GM19324 (cell line): ENCODE results near the gene DDX18.

ENCODE experiments used
- ATAC-seq: cut with Tn5 transposase; IDR thresholded peaks from one replicate; pipeline ENCODE4 v1.9.1; 2021; ENCODE audit warnings: mild to moderate bottlenecking, moderate library complexity; ENCODE audit not compliant: unreplicated experiment, low FRiP score

Gene DDX18

DNA sequence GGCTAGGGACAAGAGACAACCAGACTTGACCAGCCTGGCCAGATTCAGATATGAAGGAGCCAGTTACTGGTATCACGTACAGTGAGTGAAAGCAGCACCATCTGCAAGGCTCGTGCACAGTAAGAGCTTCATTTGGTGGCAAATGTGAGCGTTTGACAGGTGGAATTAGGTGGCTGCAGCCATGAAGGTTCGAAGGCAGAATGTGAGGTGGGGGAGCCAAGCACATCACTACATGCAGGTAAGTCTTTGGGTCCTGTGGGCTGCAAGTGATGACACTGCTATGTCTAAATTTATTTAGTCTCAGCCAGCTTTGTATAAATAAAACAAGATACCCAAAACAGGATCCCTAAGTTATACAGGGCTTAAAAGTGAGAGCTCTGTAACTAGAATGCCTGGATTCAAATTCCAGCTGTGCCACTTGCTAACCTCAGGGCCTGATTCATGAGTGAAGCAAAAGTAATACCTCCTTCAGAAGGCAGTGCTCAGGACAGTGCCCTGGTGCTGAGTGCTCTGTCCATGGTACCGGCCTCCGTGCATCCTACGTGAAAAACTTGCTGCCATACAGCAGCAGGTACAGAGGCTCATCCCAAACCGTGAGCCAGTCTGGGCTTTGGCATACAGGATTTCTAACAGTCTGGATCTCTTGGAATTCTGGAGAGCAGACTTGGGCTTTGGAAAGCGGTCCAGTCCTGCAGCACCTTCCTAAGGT lies 18.6 kb downstream of the DDX18 start:
- no peak for ATAC-seq

DNA sequence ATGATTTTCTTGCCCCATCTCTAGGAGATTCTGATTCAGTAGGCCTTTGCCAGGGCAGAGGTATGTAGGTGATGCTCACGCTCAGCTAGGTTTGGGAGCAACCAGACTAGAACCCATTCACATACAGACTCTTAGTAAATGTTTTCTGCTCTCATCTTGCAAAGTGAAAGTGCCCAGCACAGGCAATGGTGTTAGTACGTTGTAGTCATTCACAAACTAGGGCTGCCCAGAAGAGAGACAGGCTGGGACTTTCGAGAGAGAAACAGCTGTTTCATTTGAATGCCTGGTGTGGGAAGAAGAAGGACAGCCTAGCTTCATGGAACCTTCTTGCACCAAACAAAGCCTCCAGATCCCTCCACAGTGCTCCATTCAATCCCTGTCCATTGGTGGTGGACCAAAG lies 19.4 kb downstream of the DDX18 start:
- no peak for ATAC-seq

DNA sequence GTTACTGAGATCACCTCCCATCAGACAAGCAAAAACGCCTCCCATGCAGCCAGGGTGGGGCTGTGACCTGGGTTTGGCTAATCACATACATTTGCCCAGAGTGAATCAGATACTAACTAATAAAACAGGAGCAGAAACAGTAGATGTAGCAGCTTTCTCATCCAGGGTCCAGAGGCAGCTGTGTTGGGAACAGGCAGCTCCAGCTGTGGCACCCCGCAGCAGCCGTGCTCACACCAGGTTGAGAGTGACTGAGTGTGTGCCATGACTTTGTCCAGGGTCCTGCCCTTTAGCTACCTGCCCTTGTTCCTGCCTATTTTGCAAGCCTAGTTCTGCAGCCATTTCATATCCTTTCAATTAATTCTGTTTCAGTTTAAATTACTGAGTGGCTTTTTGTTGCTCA lies 20.5 kb downstream of the DDX18 start:
- no peak for ATAC-seq

DNA sequence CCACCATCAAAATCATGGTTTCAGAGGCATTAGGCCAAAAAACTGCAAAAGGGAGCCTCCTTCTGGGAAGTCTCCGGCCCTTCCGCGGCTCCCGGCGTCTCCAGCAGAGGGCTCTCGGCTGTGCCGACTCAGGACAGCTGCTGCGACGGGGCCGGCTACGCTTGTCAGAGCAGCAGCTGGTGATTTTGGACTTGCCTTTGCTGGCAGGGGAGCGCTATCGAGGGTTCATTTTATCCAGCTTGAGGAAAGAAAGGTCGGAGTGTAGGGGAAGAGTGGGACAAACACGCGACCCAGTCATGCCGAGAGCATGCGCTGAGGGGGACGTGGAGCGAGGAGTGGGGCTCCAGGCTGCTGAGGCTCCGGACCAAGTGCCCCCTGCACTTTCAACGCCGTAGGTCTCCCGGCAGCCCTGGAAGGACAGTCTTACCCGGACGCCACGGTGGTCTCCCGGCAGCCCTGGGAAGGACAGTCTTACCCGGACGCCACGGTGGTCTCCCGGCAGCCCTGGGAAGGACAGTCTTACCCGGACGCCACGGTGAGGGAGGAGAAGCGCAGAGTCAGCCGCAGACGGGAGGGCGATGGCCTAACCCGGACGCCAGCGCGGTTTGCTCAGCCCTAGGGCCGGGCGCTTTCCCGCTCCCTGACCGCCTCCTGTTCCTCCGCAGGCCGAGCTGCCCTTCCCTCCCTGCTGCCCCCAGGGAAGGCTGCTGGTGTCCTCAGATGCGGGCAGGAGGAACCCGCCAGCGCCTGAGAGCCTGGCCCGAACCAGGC lies 21.7 kb downstream of the DDX18 start:
- ATAC-seq: no peak

GRCh38 chr2:117845304-117845703 lies 30.8 kb downstream of the DDX18 start:
- no peak for ATAC-seq

GRCh38 chr2:117850015-117850414 lies 35.5 kb downstream of the DDX18 start:
- no peak for ATAC-seq

GRCh38 chr2:117850461-117850860 lies 36.0 kb downstream of the DDX18 start:
- no peak for ATAC-seq

- ATAC-seq: no peak
These were observed 37.5 kb downstream of the DDX18 start for GRCh38 chr2:117851969-117852368.

DNA sequence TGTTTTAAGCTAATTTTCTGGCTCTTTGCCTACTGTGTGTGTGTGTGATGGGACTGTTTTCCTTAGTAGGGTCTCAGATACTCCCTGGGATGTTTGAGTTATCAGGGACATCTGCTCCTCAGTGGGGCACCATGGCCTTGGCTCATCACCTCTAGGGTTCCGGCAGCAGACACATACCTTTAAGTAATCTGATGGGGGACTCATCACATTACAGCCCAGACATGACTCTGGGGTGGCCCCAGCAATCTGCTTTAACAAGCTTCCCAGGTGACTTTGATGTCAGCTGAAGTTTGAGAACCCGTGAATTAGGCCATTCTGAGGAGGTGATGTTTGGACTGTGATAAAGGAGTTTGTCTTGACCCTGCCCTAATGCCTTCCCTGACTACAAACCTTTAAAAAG lies 38.8 kb downstream of the DDX18 start:
- ATAC-seq: no peak

- no peak for ATAC-seq
These were observed 39.4 kb downstream of the DDX18 start for GRCh38 chr2:117853873-117854272.

DNA sequence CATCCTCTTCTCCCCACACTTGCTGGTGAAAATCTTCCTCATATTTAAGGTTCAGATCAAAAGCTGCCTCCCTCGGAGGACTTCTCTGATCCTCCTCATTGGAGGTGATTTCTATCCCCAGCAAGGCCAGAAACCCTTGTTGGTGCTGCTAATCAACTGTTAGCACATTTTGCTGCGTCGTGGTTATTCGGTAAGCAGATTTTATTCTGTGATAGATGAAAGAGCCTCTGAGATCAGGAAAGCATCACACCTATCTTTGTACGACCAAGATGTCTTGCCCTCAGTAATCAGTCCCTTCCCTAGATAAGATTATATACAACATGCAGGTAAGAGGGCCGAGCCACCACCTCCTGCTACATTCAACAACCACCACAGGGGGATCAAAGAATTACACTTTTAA lies 40.1 kb downstream of the DDX18 start:
- ATAC-seq: no peak

- no peak for ATAC-seq
These were observed 41.4 kb downstream of the DDX18 start for GRCh38 chr2:117855886-117856285.

DNA sequence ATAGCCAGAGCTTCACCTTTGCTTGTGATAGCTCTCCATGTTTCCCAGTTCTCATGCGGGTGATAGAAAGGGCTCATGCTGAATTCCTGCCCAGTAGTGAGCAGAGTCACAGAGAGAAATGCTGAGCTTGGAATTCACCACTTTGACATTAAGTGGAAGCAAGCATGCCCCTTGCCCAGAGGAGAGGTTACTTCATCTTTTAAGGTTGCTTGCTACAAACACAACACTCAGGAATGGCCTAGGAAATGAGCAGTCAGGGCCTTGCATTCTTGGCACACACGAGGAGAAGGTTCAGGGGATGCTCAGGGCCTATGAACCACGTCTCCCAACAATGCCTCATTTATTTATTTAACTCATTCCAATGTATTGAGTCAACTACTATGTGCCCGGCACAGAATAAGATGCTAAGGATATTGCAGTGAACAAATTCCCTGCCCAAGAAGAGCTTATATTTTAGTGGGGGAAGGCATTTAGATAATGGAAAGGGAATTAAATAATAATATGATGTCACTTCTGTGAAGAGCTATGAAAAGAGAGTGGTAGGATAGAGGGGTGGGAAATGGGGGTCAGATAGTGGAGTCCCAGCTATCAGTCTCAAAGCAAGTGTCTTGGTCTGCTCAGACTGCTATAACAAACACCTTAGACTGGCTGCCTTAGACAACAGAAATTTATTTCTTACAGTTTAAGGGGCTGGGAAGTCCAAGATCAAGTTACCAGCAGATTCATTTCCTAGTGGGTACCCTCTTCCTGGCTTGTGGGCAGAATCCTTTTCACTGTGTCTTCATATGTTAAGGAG lies 42.1 kb downstream of the DDX18 start:
- ATAC-seq: no peak

DNA sequence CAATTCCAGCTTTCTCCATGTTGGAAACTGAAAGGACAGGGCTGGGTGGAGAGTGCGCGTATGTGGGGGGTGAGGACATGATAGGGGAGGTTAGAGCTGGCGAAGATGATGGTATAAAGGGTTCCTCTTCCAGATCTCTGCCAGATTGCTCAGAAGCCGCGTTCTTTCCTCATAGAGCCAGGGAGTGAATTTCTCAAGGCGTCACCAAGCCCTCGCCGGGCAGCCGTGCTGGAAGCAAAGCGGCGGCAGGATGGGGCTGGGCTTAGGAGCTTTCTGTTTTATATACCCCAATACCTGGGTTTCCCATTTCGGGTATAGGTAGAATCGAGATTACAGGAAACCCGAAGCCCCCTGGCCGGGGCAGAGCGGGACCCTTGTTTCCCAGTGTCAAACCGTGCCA lies 43.8 kb downstream of the DDX18 start:
- no peak for ATAC-seq

- no peak for ATAC-seq
These were observed 44.5 kb downstream of the DDX18 start for GRCh38 chr2:117858892-117859531.

GRCh38 chr2:117859532-117859911 lies 45.0 kb downstream of the DDX18 start:
- ATAC-seq: no peak

- ATAC-seq: no peak
These were observed 45.6 kb downstream of the DDX18 start for GRCh38 chr2:117859924-117860647.

DNA sequence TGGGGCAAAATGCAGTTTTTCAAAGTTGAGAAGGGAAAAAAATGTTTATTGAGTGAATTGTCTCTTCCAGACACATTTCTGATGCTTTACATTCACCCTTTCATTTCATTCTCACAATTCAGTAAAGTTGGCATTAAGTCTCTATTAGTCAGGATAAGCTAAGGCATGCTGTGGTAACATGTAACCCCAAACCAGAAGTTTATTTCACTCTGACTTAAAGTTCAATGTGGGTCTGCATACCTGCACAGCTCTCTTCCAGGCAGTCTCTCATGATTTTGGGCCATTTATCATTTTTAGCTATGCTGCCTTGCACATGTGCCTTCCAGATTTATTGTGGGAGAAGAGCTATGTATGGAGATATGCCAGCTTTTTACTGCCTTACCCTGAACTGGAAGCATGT lies 48.0 kb downstream of the DDX18 start:
- no peak for ATAC-seq

GRCh38 chr2:117875786-117876185 lies 61.3 kb downstream of the DDX18 start:
- no peak for ATAC-seq

DNA sequence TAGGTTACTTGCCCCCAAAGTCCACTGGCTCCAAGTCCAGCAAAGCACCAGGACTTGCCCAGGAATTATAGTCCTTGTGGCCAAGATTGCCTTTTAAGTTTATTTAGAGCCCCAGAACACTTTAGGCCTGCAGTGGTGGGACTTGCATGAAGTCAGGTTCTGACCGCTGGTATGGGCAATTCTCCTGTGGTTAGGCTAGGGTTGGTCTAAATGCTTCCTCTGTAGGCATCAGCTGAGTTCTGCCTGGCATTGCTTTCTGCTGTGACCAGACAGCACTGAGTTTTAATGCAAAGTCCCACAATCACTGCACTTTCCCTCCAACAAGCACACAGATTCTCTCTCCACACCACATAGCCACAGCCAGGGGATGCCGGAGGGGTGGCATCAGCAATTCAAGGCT lies 64.5 kb downstream of the DDX18 start:
- no peak for ATAC-seq
